SU-DHL-6 (cell line): ENCODE data around the gene MYBPHL.

Experiments
- EZH2phosphoT487 ChIP-seq: fragments of 200-600 bp; sonication (generic), shearing (Covaris generic); conservative IDR thresholded peaks from 2 replicates; pipeline ENCODE4 v1.6.1; 2018; ENCODE audit warnings: mild to moderate bottlenecking, antibody characterized with exemption, low read length, moderate library complexity, mixed read lengths
- TF ChIP-seq, protein P1 (sequence below): fragments of 200-600 bp; sonication (generic); IDR thresholded peaks from one replicate; pipeline ENCODE4 v1.5.1; 2017; ENCODE audit warnings: antibody characterized with exemption, mild to moderate bottlenecking, low read length, moderate library complexity; ENCODE audit not compliant: insufficient read depth, poor library complexity, severe bottlenecking

DNA sequence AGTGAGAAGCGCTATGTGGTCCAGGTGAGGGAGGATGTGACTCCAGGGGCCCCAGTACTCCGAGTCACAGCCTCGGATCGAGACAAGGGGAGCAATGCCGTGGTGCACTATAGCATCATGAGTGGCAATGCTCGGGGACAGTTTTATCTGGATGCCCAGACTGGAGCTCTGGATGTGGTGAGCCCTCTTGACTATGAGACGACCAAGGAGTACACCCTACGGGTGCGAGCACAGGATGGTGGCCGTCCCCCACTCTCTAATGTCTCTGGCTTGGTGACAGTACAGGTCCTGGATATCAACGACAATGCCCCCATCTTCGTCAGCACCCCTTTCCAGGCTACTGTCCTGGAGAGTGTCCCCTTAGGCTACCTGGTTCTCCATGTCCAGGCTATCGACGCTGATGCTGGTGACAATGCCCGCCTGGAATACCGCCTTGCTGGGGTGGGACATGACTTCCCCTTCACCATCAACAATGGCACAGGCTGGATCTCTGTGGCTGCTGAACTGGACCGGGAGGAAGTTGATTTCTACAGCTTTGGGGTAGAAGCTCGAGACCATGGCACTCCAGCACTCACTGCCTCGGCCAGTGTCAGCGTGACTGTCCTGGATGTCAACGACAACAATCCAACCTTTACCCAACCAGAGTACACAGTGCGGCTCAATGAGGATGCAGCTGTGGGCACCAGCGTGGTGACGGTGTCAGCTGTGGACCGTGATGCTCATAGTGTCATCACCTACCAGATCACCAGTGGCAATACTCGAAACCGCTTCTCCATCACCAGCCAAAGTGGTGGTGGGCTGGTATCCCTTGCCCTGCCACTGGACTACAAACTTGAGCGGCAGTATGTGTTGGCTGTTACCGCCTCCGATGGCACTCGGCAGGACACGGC is 55.3 kb downstream of the MYBPHL start:
- TF ChIP-seq, protein P1, sequence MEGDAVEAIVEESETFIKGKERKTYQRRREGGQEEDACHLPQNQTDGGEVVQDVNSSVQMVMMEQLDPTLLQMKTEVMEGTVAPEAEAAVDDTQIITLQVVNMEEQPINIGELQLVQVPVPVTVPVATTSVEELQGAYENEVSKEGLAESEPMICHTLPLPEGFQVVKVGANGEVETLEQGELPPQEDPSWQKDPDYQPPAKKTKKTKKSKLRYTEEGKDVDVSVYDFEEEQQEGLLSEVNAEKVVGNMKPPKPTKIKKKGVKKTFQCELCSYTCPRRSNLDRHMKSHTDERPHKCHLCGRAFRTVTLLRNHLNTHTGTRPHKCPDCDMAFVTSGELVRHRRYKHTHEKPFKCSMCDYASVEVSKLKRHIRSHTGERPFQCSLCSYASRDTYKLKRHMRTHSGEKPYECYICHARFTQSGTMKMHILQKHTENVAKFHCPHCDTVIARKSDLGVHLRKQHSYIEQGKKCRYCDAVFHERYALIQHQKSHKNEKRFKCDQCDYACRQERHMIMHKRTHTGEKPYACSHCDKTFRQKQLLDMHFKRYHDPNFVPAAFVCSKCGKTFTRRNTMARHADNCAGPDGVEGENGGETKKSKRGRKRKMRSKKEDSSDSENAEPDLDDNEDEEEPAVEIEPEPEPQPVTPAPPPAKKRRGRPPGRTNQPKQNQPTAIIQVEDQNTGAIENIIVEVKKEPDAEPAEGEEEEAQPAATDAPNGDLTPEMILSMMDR, result no peak
- no peak for TF ChIP-seq EZH2phosphoT487
